Erythroblast (primary cell): ENCODE measurements around the gene STARD5.

Experiments used
- GATA1 ChIP-seq: IDR thresholded peaks from 2 replicates; pipeline ENCODE4 v1.6.1; 2011; ENCODE audit warnings: low read depth, mild to moderate bottlenecking, control low read depth, low read length, moderate library complexity
- POLR2A ChIP-seq: IDR thresholded peaks from 2 replicates; pipeline ENCODE4 v1.6.1; 2011; ENCODE audit warnings: mild to moderate bottlenecking, low read length

DNA sequence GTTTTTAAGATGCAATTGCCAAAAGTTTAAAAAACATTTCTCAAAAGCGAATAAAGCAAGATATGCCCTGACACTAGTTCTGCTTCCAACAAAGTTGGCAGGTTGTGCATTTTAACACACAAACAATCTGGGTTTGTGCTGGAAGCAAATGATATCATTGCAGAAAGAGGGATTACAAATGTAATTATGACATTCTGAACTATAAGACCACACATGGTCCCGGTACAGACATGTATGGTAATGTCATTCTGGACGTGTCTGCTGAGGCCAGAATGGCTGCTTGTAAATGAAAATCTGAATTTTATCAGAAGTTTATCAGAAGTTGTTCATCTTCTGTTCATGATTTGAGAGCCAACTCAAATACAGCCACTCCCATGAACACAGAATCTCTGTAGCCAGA, 39.3 kb upstream of the STARD5 start:
- TF ChIP-seq POLR2A: no peak
- no peak for TF ChIP-seq GATA1
